ENCODE measurements around the gene LRRC37B.

DNA sequence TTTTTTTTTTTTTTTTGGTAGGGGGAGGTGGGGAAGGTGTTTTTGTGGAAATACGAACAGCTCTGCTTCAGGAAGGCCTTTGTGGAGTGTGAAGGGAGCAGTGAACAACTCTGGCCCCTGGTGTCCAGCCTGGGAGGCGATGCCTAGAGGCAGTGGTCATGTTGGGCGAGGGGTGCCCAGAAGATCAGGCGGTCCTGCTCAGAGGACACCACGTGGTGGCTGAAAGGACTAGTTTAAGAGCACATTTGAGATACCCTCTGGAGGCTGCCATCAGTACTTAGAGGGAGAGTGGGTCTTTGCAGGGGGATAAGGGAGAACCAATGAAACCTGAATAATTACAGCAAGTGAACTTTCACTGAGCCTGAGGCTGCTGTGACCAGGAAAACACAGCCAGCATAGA lies 95.0 kb downstream of the LRRC37B start:
- TF ChIP-seq, protein P1, sequence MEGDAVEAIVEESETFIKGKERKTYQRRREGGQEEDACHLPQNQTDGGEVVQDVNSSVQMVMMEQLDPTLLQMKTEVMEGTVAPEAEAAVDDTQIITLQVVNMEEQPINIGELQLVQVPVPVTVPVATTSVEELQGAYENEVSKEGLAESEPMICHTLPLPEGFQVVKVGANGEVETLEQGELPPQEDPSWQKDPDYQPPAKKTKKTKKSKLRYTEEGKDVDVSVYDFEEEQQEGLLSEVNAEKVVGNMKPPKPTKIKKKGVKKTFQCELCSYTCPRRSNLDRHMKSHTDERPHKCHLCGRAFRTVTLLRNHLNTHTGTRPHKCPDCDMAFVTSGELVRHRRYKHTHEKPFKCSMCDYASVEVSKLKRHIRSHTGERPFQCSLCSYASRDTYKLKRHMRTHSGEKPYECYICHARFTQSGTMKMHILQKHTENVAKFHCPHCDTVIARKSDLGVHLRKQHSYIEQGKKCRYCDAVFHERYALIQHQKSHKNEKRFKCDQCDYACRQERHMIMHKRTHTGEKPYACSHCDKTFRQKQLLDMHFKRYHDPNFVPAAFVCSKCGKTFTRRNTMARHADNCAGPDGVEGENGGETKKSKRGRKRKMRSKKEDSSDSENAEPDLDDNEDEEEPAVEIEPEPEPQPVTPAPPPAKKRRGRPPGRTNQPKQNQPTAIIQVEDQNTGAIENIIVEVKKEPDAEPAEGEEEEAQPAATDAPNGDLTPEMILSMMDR (IDR thresholded peaks at IDR 0.05): no peak
- TF ChIP-seq POLR2A (IDR thresholded peaks at IDR 0.05): no peak

Data from Peyer's patch (tissue), 4 donors.